K562 (cell line): ENCODE measurements around the gene RNF17. TPM values are rescaled to one million over a fixed set of nuclear protein-coding genes. Genes with fewer than 3 reads are reported as not detected.

Experiments
- ATAC-seq: fragments of 200-7000 bp; cut with Tn5 transposase; 3 replicates; pipeline ENCODE4 v1.9.1; 2020; ENCODE audit warnings: moderate library complexity
- BruUV-seq: library from RNA; stranded (reverse); fragments of 400-500 nt; replicated peaks from 2 replicates; lab custom pipeline; 2021; lab: Mats Ljungman, UMichigan
- CTCF ChIA-PET: fragments of 300-600 bp; formaldehyde crosslinking; extraction: SDS; loops from one replicate; lab custom pipeline; 2021; ENCODE audit warnings: low intra/inter-chr PET ratio; lab: Yijun Ruan, JAX
- POLR2A ChIA-PET: fragments of 300-600, 350-650 bp; sonication (Branson Sonifier 250); formaldehyde crosslinking; extraction: SDS; loops from one replicate; lab custom pipeline; 2021; ENCODE audit warnings: antibody characterized with exemption, inconsistent platforms; lab: Yijun Ruan, JAX
- DNase-seq, 4 experiments: peaks; one replicate each; pipeline versions ENCODE4 v3.0.0 to v3.0.0-alpha.2; 2011 to 2018; ENCODE audit warnings: low spot score in 3 of 4, mixed read lengths in 3 of 4; ENCODE audit errors: extremely low read depth in 1 of 4
- FAIRE-seq: peaks from 2 replicates; lab custom pipeline; 2011; peaks lifted over from hg19 to GRCh38; lab: Jason Lieb, UNC
- H2AFZ ChIP-seq: 2 replicates; pipeline ENCODE4 v1.6.0; 2011; ENCODE audit warnings: low read depth, low read length, control low read depth, inconsistent platforms
- H3K27ac ChIP-seq: fragments of 200-600 bp; 3 replicates; pipeline ENCODE4 v1.8.0; 2011; ENCODE audit warnings: low read depth, mild to moderate bottlenecking, control low read depth, inconsistent platforms, low read length, moderate library complexity, mixed read lengths; ENCODE audit errors: extremely low read depth
- H3K27me3 ChIP-seq, 2 experiments: fragments of 300-600 bp in 1 of 2; 2 replicates in 1 of 2; 3 replicates in 1 of 2; pipeline versions ENCODE4 v1.6.0 to v1.8.0; 2011; ENCODE audit warnings: inconsistent platforms in 2 of 2, low read length in 2 of 2, mild to moderate bottlenecking in 1 of 2, mixed read lengths in 1 of 2, moderate library complexity in 1 of 2; ENCODE audit not compliant: control insufficient read depth in 2 of 2, insufficient read depth in 2 of 2
- H3K36me3 ChIP-seq: fragments of 300-600 bp; 3 replicates; pipeline ENCODE4 v1.8.0; 2011; ENCODE audit warnings: mild to moderate bottlenecking, low read length, inconsistent platforms; ENCODE audit not compliant: control insufficient read depth, insufficient read depth
- H3K4me1 ChIP-seq, 2 experiments: fragments of 200-600 bp in 1 of 2; replicated peaks in 1 of 2; 2 replicates in 1 of 2; 3 replicates in 1 of 2; pipeline versions ENCODE4 v1.5.1 to v1.8.0; 2011; ENCODE audit warnings: inconsistent platforms in 2 of 2, low read length in 2 of 2, mild to moderate bottlenecking in 1 of 2, mixed read lengths in 1 of 2, moderate library complexity in 1 of 2; ENCODE audit not compliant: control insufficient read depth in 2 of 2, insufficient read depth in 2 of 2
- H3K4me2 ChIP-seq: 2 replicates; pipeline ENCODE4 v1.6.1; 2011; ENCODE audit warnings: low read length, control low read depth, inconsistent platforms, mixed read lengths; ENCODE audit not compliant: insufficient read depth
- H3K4me3 ChIP-seq: fragments of 200-600 bp; sonication (generic), shearing (Covaris generic); 2 replicates; pipeline ENCODE4 v1.5.1; 2016; ENCODE audit warnings: control low read depth, inconsistent platforms
- H3K79me2 ChIP-seq: fragments of 200-600 bp; 3 replicates; pipeline ENCODE4 v1.8.0; 2011; ENCODE audit warnings: low read length, inconsistent platforms; ENCODE audit not compliant: control insufficient read depth, insufficient read depth
- H3K9ac ChIP-seq, 2 experiments: 2 replicates each; pipeline versions ENCODE4 v1.6.0 to v1.6.1; 2011; ENCODE audit warnings: low read depth in 2 of 2, low read length in 2 of 2, control low read depth in 1 of 2, inconsistent platforms in 1 of 2, mild to moderate bottlenecking in 1 of 2, mixed read lengths in 1 of 2; ENCODE audit not compliant: insufficient read depth in 1 of 2
- H3K9me1 ChIP-seq: one replicate; pipeline ENCODE4 v1.6.0; 2011; ENCODE audit warnings: inconsistent platforms, mild to moderate bottlenecking, low read length, moderate library complexity; ENCODE audit not compliant: control insufficient read depth, insufficient read depth
- H3K9me3 ChIP-seq: replicated peaks from 2 replicates; pipeline ENCODE4 v1.5.1; 2011; ENCODE audit warnings: low read depth, low read length, inconsistent platforms; ENCODE audit not compliant: control insufficient read depth, insufficient read depth
- H4K20me1 ChIP-seq: replicated peaks from 2 replicates; pipeline ENCODE4 v1.6.1; 2011; ENCODE audit warnings: low read length, inconsistent platforms, mixed read lengths; ENCODE audit not compliant: control insufficient read depth, insufficient read depth
- ATF1 ChIP-seq, 2 experiments: fragments of 450-650 bp in 1 of 2; IDR thresholded peaks; 2 replicates each; pipeline ENCODE4 v1.6.1; 2016; ENCODE audit warnings: missing compliant biosample characterization in 1 of 2, missing genetic modification characterization in 1 of 2
- EP300 ChIP-seq: IDR thresholded peaks from 2 replicates; pipeline ENCODE4 v1.6.1; 2012; ENCODE audit warnings: low read length, improper control_type of control experiment
- EWSR1 ChIP-seq: fragments of 450-650 bp; IDR thresholded peaks from 2 replicates; pipeline ENCODE4 v1.6.1; 2018; ENCODE audit warnings: borderline replicate concordance, mild to moderate bottlenecking, low read depth, moderate library complexity; ENCODE audit not compliant: partially characterized antibody
- MAFK ChIP-seq: IDR thresholded peaks from 2 replicates; pipeline ENCODE4 v1.6.1; 2011; ENCODE audit warnings: low read length, improper control_type of control experiment
- NR2C1 ChIP-seq, 2 experiments: fragments of 450-650 bp; IDR thresholded peaks; 2 replicates each; pipeline ENCODE4 v1.6.1; 2017; ENCODE audit warnings: mild to moderate bottlenecking in 2 of 2, antibody characterized with exemption in 1 of 2, inconsistent platforms in 1 of 2, missing compliant biosample characterization in 1 of 2, missing genetic modification characterization in 1 of 2
- RCOR1 ChIP-seq, 2 experiments: IDR thresholded peaks; 2 replicates each; pipeline ENCODE4 v1.6.1; 2012; ENCODE audit warnings: low read depth in 2 of 2, low read length in 2 of 2, borderline replicate concordance in 1 of 2, improper control_type of control experiment in 1 of 2
- SMARCA4 ChIP-seq: fragments of 450-650 bp; IDR thresholded peaks from 2 replicates; pipeline ENCODE4 v1.6.1; 2016
- WGBS: fragments of 100-300 bp; shearing (Covaris generic); methylation state at CpG from one replicate; pipeline ENCODE4 v1.1.6; 2016; ENCODE audit warnings: low coverage, mixed read lengths; ENCODE audit not compliant: insufficient coverage; ENCODE audit errors: missing lambda C conversion rate; 5-methylcytosine and 5-hydroxymethylcytosine counted together
- in situ Hi-C: fragments of 300-500 bp; cut with MboI; formaldehyde crosslinking; loops from 4 replicates; pipeline ENCODE4 v1.15.0; 2018; ENCODE audit warnings: inconsistent platforms, mixed read lengths
- intact Hi-C: fragments of 100-400 bp; cut with micrococcal nuclease; formaldehyde crosslinking; loops from 2 replicates; pipeline ENCODE4 v1.14.2; 2022
- polyA plus RNA-seq, 8 experiments: library from polyadenylated mRNA; depleted of rRNA in 4 of 8; stranded (reverse) in 5 of 8; unstranded in 3 of 8; fragments of >200 nt; fragmentation: Nextera tagmentation in 2 of 8; fragmentation: Illumina TruSeq in 1 of 8; extraction: Ambion mirVana in 2 of 8; extraction: Trizol in 1 of 8; gene quantifications; 2 replicates each; pipeline versions ENCODE4 v1.2.1 to v1.2.3, GENCODE V29; 2011 to 2014; ENCODE audit warnings: inconsistent platforms in 1 of 8, missing spikeins in 1 of 8
- total RNA-seq, 7 experiments: library from RNA; depleted of rRNA in 6 of 7; stranded (reverse); fragments of >200 nt in 6 of 7; fragmentation: Illumina TruSeq in 2 of 7; extraction: Trizol in 2 of 7; gene quantifications; 2 replicates each; pipeline versions ENCODE4 v1.2.1 to v1.2.3, GENCODE V29; 2011 to 2021; ENCODE audit warnings: low replicate concordance in 1 of 7
- TF ChIP-seq, protein P1 (sequence below): sonication (generic); formaldehyde crosslinking; IDR thresholded peaks from 2 replicates; pipeline ENCODE4 v1.8.1; 2023; ENCODE audit warnings: mild to moderate bottlenecking, missing genetic modification reagents
- TF ChIP-seq, protein P2 (sequence below): fragments of 250-450 bp; sonication (Bioruptor Pico); IDR thresholded peaks from 2 replicates; pipeline ENCODE4 v1.5.0; 2021; ENCODE audit warnings: mild to moderate bottlenecking, moderate library complexity

Gene RNF17
- total and polyA plus RNA-seq, 9 of the 15 experiments (the other 6 are each of a cell fraction or from before 2014, with no cell fraction given) = 0.11 to 0.90 (median 0.58) TPM

DNA sequence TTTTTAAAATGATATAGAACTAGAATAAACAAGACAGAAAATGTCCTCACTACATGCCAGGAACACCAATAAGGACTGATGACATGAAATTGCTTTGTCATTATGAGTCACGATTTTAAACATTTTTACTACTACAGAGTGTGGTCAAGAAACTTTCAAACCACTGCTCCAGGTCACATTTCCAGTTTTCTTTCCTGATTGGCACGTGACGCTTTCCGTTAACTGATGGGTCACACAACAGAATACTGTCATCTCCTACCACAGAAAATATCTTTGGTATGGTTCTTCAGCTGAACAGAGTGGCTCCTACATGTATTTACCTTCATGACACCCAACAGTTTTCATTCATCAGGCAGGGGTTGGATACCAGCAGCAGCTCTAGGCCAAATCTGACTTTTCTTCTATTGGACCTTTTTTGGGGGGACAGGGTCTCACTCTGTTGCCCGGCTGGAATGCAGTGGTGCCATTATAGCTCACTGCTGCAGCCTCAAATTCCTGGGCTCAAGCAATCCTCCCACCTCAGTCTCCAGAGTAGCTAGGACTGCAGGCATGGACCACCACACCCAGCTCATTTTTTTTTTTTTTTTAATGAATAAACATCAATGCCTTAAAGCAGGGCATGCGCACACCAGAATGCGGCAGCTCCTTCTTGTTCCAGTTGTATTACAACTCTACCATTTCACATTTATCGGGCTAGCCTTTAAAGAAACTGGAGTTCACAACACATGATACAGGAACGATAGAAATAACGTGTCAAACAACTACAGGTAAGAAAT lies 147.4 kb downstream of the RNF17 start:
- Histone ChIP-seq H3K27me3 (no peaks in the 10 kb centered on the region), H2AFZ (no peak overlapping the region), H3K27ac (peak overlapping the region; percentile 69), H3K4me3 (no peak overlapping the region), H4K20me1 (no peaks in the 10 kb centered on the region), H3K36me3 (peaks cover 63% of the 10 kb centered on the region), H3K4me2 (no peak overlapping the region), H3K4me1 (peaks cover 5 to 16% of the 10 kb centered on the region in 2 experiments; a peak in 3 of 5 replicates), H3K9ac (peak overlapping the region in 1 of 2 experiments; percentile 30; a peak in 1 of 4 replicates), H3K9me3 (no peaks in the 10 kb centered on the region), H3K9me1 (no peaks in the 10 kb centered on the region), H3K79me2 (peaks cover 35% of the 10 kb centered on the region)
- intact Hi-C loops = no loop called here
- CTCF ChIA-PET = no interaction called here
- no TSS peak for BruUV-seq
- in situ Hi-C loops = no loop called here
- POLR2A ChIA-PET = interaction anchor here (0.7 to 1.4 kb wide), 3 partner anchors 8 to 13 kb away, joined by 3 to 5 read pairs (median 4); a partner anchor contains a TSS
- ATAC-seq (peak; percentile 81), FAIRE-seq (peak; percentile 87), DNase-seq (peak in 3 of 4 experiments; percentile 11 to 52 (median 39))
- WGBS = 52% methylated on average over 7 of the region's 10 CpGs
- TF ChIP-seq, protein P1, sequence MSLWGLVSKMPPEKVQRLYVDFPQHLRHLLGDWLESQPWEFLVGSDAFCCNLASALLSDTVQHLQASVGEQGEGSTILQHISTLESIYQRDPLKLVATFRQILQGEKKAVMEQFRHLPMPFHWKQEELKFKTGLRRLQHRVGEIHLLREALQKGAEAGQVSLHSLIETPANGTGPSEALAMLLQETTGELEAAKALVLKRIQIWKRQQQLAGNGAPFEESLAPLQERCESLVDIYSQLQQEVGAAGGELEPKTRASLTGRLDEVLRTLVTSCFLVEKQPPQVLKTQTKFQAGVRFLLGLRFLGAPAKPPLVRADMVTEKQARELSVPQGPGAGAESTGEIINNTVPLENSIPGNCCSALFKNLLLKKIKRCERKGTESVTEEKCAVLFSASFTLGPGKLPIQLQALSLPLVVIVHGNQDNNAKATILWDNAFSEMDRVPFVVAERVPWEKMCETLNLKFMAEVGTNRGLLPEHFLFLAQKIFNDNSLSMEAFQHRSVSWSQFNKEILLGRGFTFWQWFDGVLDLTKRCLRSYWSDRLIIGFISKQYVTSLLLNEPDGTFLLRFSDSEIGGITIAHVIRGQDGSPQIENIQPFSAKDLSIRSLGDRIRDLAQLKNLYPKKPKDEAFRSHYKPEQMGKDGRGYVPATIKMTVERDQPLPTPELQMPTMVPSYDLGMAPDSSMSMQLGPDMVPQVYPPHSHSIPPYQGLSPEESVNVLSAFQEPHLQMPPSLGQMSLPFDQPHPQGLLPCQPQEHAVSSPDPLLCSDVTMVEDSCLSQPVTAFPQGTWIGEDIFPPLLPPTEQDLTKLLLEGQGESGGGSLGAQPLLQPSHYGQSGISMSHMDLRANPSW (CRISPR knock-in tag) = no peak
- peak; percentile 69; the same call in 1 of the 2 replicates for TF ChIP-seq MAFK
- TF ChIP-seq RCOR1 (IDR thresholded peaks at IDR 0.05; ENCODE audit: borderline replicate concordance in 1 of 2, low read depth in 2 of 2, low read length in 2 of 2) = peak in 1 of 2 experiments; percentile 51; a peak in 1 of 4 replicates
- TF ChIP-seq SMARCA4 = peak; percentile 37; the same call in 1 of the 2 replicates
- no peak for TF ChIP-seq EWSR1
- TF ChIP-seq ATF1 (CRISPR knock-in tag; IDR thresholded peaks at IDR 0.05) = no peak
- TF ChIP-seq ATF1 (tag; IDR thresholded peaks at IDR 0.05) = 0 out of 2 replicates have a peak, but pooled peaks have one; percentile 38
- TF ChIP-seq, protein P2, sequence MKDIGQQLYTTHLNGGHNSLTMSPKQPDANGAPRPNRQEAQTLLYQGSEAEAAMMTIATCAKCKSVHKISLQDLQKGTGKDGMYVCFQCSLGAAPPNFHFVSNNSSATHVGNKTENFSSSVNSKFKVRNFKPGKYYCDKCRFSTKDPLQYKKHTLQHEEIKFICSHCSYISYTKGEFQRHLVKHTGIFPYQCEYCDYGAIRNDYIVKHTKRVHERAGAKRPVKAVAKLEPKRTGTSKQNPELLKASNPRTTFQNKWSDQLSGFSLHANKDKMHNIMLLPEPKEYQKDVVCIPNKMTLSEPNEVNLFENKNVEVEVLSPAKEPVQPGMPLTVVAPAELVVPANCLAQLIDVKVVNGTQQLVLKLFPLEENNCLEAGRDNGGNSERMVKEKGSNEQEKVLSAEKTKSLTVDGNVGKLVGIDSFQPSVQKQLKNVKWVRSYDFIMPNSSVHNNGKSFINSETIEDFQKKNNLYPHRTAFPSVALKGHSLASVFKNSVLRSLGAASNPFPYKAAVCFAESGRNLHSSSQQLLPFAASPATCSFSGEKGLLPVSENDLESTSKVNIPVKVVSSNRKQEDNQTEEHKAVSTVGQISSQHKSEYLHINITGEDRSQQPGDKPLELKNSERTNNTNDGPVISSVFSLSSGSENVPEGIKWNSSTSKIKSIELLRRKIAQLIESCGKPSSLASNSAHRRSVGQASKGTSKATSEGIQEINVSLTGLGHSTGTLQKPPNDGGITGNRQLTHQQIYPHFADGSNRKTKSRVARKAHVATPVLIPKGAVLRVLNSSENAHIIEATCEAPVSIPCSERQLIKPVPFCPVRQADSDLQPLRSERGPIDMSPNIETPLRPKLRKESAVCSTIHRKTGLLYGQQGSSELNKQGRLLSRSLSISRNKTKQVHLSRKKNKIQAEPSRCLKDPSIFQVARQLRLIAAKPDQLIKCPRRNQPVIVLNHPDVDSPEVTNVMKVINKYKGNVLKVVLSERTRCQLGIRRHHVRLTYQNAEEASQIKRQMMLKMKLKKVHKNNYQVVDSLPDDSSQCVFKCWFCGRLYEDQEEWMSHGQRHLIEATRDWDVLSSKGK = no peak
- TF ChIP-seq NR2C1 (IDR thresholded peaks at IDR 0.05) = no peak
- TF ChIP-seq NR2C1 (tag; IDR thresholded peaks at IDR 0.05) = peak; percentile 50; the same call in 1 of the 2 replicates
- peak; percentile 37; the same call in 1 of the 2 replicates for TF ChIP-seq EP300
